ENCODE measurements around the gene OGT.

GRCh38 chrX:71618303-71618721, 85.4 kb downstream of the OGT start, which contains the start of gene CXCR3:
- TF ChIP-seq CTCF (IDR thresholded peaks at IDR 0.05) (no peak), POLR2A (IDR thresholded peaks at IDR 0.05) (no peak)
